LNCaP clone FGC (cell line): ENCODE data around the gene MKX.
A peak's percentile ranks its signal among the peaks of the same experiment; 100 is the strongest.

ENCODE experiments used
- DNase-seq: peaks from one replicate; pipeline ENCODE4 v3.0.0-alpha.2; 2011; ENCODE audit warnings: low read depth
- H3K4me3 ChIP-seq: 2 replicates; pipeline ENCODE4 v1.5.1; 2011; ENCODE audit warnings: mild to moderate bottlenecking, low read depth, low read length, control low read depth
- CTCF ChIP-seq: IDR thresholded peaks from 2 replicates; pipeline ENCODE4 v1.5.1; 2012; ENCODE audit warnings: mild to moderate bottlenecking; ENCODE audit not compliant: control insufficient read depth, insufficient read depth; ENCODE audit errors: extremely low read depth

MKX gene

GRCh38 chr10:27748601-27749000, 3.0 kb upstream of the MKX start:
- TF ChIP-seq CTCF: no peak
- no peak overlapping the region for H3K4me3 ChIP-seq
- DNase-seq: no peak

- TF ChIP-seq CTCF: no peak
- H3K4me3 ChIP-seq: no peak overlapping the region
- DNase-seq: no peak
Measured at GRCh38 chr10:27747096-27747451, 1.5 kb upstream of the MKX start.

DNA sequence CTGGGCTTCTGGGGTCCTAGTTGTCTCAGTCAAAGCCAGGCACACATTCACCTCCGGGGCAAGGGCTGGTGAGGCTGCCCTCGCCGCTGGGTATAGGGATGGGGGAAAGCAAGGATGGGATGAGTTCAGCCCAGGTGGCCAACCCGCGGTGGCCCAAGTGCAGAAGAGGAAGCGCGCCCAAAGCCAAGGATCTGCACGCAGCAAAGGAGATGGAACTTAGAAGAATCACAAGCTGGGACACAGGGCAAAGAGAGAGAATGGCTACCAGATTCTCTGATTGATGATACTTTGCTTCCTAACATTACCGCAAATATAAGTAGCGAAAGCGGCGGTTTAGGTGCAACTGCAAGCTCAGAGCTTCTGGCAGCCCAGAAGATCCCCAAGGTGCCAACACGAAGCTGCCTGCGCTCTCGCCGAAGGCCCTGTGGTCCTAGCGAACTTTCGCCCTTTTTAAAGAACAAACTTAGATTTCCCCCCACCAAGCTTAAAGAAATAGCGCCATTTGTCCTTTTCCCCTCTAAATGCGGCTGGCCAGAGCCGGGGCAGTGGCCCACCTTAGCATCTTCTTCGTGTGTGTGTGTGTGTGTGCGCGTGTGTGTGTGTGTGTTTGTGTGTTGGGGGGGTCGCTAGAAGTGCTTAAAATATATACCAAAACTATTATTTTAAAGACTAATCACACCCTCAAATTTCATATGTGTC, 927 bp upstream of the MKX start:
- TF ChIP-seq CTCF: no peak
- DNase-seq: no peak
- H3K4me3 ChIP-seq: no peak overlapping the region

DNA sequence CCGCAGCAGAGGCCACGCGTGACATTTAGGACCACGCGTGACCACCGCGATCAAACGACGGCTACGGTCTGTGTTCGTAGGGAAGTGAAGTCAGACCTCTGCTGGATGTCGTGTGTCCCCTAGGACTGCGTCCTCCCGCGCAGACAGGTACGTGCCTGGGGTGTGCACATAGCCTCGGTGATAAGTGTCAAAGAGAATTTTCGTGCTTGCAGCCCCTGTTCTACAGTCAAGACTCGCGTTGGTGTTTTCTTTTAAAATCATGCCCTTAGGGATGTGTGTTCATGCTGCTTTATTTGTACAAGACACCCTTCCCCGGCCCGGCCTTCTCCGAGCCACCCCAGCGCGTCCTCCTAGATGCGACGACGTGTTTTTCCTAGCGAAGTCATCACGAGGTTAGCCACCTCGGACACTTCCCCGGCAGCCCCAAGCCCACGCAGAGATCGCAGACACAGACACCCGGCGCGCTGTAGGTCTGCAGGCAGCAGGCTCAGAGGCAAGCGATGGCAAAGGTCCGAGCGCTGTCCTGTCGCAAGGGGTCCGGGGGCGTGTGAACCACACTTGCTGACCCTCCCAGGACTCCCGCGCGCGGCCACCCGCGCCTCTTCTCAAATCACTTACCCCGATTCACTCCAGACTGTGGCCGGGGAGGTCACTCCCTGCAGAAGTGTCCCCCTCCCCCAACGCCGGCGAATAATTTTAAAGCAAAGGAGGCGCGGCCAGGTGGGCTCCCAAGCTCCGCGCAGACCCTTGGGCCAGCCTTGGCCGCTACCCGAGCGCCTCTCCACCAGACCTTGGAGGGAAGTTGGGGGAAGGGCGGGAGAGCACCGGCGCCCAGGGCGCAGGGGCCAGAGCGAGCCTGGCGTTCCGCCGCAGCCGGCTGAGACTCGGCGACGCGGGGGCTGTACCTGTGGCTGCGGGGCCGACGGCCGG, 552 bp downstream of the MKX start:
- no peak for TF ChIP-seq CTCF
- DNase-seq: no peak
- no peak overlapping the region for H3K4me3 ChIP-seq

- H3K4me3 ChIP-seq: no peak overlapping the region
- no peak for TF ChIP-seq CTCF
- DNase-seq: no peak
Measured at GRCh38 chr10:27743877-27744801, 1.5 kb downstream of the MKX start.

DNA sequence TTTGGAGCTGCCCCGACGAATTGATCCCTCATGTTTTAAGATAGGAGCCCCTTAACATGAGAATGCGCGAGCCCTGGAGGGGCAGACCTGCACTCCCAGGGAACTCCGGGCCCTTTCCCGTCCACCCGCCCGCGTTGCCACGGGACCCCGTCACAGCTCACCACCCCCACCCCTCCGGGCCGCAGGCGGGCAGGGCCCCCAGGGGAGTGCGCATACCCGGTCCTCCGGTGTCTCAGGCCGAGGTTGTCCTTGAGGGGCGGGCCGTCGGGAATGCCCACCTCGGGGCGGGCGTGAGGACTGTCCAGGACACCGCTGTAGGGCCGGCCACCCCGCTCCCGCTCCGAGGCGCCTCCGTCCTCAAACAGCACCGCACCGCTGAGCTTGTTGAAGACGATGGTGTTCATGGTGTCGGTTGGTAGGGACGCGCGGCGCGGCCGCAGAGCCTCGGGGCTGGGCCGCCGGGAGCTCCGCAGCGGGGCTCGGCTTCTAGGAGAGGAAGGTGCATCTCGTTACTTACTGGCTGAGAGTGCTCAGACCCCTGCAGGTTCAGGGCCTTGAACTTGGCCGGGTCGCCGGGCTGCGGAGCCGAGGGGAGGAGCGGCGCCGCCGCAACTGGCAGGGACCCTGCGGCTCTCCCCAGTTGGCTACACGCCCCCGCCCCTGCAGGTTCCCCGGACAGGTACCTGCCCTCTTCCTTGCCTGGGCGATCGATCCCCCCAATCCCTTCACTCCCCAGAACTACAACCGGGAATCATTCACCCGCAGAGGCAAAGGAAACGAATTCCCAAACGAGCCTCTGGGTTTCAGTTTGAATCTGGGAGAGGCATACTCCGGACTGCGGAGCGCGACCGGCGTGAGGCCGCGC, 2.4 kb downstream of the MKX start:
- H3K4me3 ChIP-seq: peak overlapping the region; percentile 55
- no peak for DNase-seq

More for the DNA sequence above, 2.4 kb downstream of the MKX start:
- no peak for TF ChIP-seq CTCF
